Occipital lobe (tissue), 2 donors: Measurements from ENCODE around the gene LTBP1. TPM values are rescaled to one million over a fixed set of nuclear protein-coding genes. Genes with fewer than 3 reads are reported as not detected.
"Not testable (repeated sequence)": the region's sequence is repeated elsewhere in the genome, so short reads cannot be mapped to it uniquely, and the experiment has no call there.

Experiments used
- DNase-seq: peaks from one replicate; lab custom pipeline; 2025; lab: John Stamatoyannopoulos, UW
- total RNA-seq: library from RNA; depleted of rRNA; stranded (reverse); fragments of >200 nt; gene quantifications from one replicate; pipeline ENCODE4 v1.2.3, GENCODE V29; 2014

Gene LTBP1
- total RNA-seq, 1 donor from 2014 or later = 25.6 TPM

GRCh38 chr2:33137331-33137730 is 190.6 kb downstream of the LTBP1 start:
- no peak for DNase-seq

- no peak for DNase-seq
These were observed 193.2 kb downstream of the LTBP1 start for GRCh38 chr2:33139949-33140348.

- no peak for DNase-seq
These were observed 194.7 kb downstream of the LTBP1 start for GRCh38 chr2:33141476-33141875.

GRCh38 chr2:33142810-33143209 is 196.1 kb downstream of the LTBP1 start:
- DNase-seq = no peak

- DNase-seq = no peak
These were observed 197.5 kb downstream of the LTBP1 start for GRCh38 chr2:33144243-33144642.

- DNase-seq = no peak
These were observed 198.7 kb downstream of the LTBP1 start for GRCh38 chr2:33145459-33145858.

GRCh38 chr2:33146102-33146501 is 199.3 kb downstream of the LTBP1 start:
- no peak for DNase-seq

- DNase-seq = no peak
These were observed 206.3 kb downstream of the LTBP1 start for GRCh38 chr2:33153008-33153407.

GRCh38 chr2:33158482-33159003 is 211.8 kb downstream of the LTBP1 start:
- DNase-seq = no peak

- DNase-seq = no peak
These were observed 213.4 kb downstream of the LTBP1 start for GRCh38 chr2:33160191-33160590.

- no peak for DNase-seq
These were observed 219.6 kb downstream of the LTBP1 start for GRCh38 chr2:33166287-33166881.

- no peak for DNase-seq
These were observed 221.0 kb downstream of the LTBP1 start for GRCh38 chr2:33167622-33168245.

GRCh38 chr2:33168425-33168824 is 221.7 kb downstream of the LTBP1 start:
- no peak for DNase-seq

GRCh38 chr2:33168922-33169321 is 222.2 kb downstream of the LTBP1 start:
- DNase-seq = no peak

GRCh38 chr2:33170251-33170650 is 223.5 kb downstream of the LTBP1 start:
- not testable (repeated sequence) for DNase-seq

- no peak for DNase-seq
These were observed 230.9 kb downstream of the LTBP1 start for GRCh38 chr2:33177627-33178026.

- no peak for DNase-seq
These were observed 231.5 kb downstream of the LTBP1 start for GRCh38 chr2:33178209-33178608.

GRCh38 chr2:33180915-33181314 is 234.2 kb downstream of the LTBP1 start:
- no peak for DNase-seq

- no peak for DNase-seq
These were observed 234.7 kb downstream of the LTBP1 start for GRCh38 chr2:33181466-33181865.

GRCh38 chr2:33184041-33184440 is 237.3 kb downstream of the LTBP1 start:
- no peak for DNase-seq

- no peak for DNase-seq
These were observed 240.2 kb downstream of the LTBP1 start for GRCh38 chr2:33186937-33187336.

GRCh38 chr2:33188799-33189198 is 242.0 kb downstream of the LTBP1 start:
- DNase-seq = no peak

- no peak for DNase-seq
These were observed 243.7 kb downstream of the LTBP1 start for GRCh38 chr2:33190393-33190937.
